ENCODE measurements around the gene HIVEP3.

Gene HIVEP3

GRCh38 chr1:41504114-41505035, 414.3 kb downstream of the HIVEP3 start:
- peak; percentile 87 to 95 for DNase-seq

DNA sequence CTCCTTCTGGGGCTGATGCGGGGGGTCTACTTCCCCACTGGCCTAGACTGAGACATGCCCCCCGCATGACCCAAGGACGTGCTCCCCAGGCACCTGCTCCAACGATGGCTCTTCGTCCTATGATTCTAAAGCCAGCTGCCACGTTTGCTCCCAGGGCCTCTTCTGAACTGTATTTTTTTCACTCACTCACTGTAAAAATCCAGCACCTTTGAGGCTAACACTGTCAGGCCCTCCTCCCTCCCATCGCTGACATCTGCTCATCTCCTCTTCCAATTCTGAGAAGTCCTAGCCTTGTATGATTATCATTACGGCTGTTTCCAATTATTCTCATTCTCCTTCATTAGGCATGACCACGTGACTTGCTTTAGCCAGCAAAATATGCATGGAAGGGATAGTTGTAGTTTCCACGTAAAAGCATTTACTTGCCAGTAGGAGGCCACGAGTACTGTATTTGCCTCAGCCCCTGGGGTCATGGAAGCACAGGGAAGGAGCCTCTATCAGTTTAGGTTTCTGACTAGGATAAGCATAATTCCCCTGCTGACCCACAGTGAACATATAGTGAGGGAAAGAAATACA, 415.1 kb downstream of the HIVEP3 start:
- DNase-seq = peak; percentile 87 to 95

GRCh38 chr1:41502912-41503311, 415.8 kb downstream of the HIVEP3 start:
- DNase-seq = no peak

DNA sequence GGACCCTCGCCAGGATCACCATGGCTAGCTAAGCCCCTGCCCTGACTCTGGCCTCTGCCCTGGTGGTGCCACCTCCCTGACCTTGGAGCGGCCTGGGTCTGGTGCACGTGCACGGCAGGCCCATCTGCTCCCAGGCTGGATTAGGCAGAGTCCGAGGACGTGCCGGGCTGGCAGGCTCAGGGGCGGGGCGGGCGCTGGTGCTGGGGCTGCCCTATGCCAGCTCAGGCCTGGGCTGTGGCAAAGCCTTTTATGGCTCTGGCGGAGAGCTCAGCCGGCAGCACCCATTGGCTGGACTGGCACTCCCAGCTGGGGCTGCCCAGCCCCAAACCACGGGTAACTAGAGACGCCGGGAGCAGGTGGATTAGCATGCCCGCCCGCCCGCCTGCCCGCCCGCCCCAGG, 417.1 kb downstream of the HIVEP3 start:
- peak; percentile 75 to 92 for DNase-seq

GRCh38 chr1:41500781-41501518, 417.8 kb downstream of the HIVEP3 start:
- peak; percentile 60 to 81 for DNase-seq

- DNase-seq = no peak
These were observed 418.3 kb downstream of the HIVEP3 start for GRCh38 chr1:41500378-41500777.

DNA sequence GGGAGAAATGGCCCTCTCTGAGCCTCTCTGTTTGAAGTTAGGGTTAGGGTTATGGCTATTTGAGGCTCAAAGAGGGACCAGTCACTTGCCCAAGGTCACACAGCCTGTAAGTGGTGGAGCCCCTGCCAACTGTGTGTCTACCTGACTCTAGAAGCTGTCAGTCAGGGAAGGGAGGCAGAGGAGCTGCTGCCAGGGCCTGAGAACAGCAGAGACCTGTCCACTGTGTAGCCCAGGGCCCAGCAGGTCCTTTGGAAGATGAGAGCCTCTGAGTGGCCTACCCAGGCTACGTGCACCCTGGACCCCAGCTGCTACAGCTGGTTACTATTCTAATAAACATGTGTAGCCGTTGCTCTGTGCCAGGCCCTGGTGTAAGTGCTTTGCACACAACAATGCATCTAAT, 419.1 kb downstream of the HIVEP3 start:
- peak in 1 of 2 experiments; percentile 69 for DNase-seq

DNA sequence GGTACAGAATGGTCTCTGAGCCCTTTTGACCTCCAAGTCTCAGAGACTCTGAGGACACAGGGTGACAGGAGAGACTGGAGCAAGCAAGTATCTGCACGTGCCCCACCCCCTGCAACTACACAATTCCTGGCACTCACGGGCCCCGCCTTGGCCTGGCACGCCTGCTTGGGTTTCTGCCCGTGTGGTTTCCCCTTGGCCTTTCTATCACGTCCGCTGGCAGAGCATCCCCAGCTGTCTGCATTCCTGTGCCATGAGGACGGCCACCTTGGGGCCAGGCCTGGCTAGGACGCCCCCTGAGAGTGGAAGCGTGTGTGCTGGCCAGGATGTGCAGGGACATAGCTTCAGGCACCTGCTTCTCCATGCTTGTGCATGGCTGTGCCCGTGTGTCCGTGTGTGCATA, 419.9 kb downstream of the HIVEP3 start:
- DNase-seq = no peak

DNA sequence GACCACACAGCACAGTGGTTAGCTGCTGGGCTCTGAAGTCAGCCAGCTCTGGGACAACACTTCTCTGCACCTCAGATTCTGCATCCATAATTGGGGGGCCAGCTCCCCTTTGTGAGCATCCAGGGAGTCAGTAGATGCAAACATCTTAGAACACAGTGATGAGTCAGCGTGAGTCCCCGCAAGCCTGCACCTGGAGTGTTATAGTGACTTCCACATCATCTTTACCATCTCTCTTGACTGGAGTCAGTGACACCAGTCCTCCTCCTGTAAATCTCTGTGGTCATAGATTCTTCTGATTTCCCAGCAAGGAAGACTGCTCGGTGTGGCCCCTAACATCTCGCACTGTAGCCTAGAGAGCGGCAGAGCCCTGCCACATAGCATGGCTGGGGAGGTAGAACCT, 420.3 kb downstream of the HIVEP3 start:
- no peak for DNase-seq

GRCh38 chr1:41497461-41498030, 421.2 kb downstream of the HIVEP3 start:
- no peak for DNase-seq

DNA sequence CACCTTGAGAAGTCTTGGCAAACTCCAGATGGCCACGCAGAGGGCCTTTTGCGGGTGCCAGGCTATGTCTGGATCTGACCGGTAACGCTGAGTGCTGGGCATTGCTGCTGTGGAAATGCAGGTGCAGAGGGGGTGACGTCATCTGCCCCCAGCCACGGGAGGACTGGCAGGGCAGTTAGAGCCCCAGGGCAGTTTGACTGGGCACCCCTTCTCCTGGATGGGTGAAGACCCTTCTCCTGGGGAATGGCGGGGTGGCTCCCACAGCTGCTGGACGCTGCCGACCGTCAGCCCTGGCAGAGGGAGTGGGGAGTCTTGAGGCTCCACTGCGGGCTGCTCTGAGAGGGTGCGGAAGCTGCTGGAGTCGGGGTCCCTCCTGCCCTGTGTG, 421.7 kb downstream of the HIVEP3 start:
- DNase-seq = no peak

GRCh38 chr1:41496080-41497055, 422.4 kb downstream of the HIVEP3 start:
- DNase-seq = no peak

- peak; percentile 29 to 82 for DNase-seq
These were observed 423.3 kb downstream of the HIVEP3 start for GRCh38 chr1:41495210-41495948.

- DNase-seq = no peak
These were observed 424.1 kb downstream of the HIVEP3 start for GRCh38 chr1:41494351-41495209.

DNA sequence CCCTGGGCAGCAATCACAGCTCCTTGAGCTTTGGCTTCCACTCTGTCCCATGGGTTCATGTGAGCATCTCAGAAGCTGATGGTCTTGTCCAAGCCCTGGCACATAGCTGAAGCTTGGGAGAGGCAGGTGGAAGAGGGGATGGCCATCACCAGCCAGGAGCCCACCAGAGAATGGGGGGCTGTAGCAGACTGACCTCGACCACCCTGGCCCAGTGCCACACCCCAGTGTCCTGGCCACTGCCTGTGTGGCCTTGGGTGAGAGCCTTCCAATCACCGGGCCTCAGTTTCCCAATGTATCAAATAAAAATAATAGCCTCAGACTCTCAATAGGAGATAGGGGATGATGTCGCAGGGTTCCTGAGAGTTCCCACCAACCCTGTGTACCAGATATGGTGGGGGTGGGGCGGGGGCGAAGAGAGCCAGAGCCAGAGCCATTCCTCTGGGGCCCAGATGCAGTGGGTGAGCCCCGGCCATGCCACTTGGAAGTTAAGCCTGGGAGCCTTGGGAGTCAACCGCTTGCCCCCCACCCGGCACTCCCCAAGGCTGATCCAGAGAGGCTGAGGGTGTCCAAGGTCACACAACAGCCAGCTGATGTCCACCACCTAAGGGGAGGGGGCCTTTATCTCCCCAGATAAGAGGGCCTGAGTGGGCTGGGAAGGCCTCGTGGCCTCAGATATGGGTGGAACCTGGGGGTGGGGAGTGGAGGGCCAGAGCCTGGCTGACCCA, 424.9 kb downstream of the HIVEP3 start:
- no peak for DNase-seq

DNA sequence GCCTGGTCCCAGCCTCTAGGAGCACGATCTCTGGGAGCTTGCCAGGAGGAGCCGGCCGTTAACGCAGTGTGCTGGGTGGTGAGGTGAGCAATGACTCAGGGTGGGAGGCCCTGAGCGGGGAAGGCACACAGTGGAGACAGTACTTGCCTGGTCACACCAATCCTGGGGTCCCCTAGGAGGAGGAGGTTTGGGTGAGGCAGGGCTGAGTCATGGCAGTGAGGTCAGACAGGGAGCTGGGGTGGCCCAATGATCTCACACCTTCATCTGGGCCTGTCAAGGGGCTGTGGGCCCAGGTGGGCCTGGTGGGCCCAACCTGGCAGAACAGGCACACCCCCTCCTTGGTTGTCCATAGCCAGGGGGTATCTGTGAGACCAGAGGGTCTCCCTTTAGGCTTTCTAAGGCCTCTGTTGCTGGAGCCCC, 425.6 kb downstream of the HIVEP3 start:
- no peak for DNase-seq

DNA sequence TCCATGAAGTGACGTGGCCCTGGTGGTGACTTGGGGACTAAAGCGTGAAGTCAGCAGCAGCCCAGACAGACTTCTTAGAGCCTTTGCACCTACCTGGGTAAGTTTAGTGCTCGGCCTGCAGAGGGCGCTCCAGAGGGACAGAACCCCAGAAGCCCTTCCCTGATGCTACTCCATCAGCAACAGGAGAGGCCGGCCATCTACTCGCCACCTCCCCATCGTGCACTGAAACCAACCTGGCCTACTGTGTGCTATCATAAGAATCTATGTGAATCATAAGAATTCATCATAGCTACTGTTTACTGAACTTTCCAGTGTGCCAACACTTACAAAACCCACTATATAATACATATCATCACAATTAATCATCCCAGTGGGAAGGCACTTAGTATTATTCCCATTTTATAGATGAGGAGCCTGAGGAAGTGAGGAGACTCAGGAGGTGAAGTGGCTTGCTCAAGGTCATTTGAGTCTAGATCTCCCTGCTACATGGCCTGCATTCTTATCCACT, 426.3 kb downstream of the HIVEP3 start:
- DNase-seq = no peak

- no peak for DNase-seq
These were observed 427.8 kb downstream of the HIVEP3 start for GRCh38 chr1:41490911-41491310.

DNA sequence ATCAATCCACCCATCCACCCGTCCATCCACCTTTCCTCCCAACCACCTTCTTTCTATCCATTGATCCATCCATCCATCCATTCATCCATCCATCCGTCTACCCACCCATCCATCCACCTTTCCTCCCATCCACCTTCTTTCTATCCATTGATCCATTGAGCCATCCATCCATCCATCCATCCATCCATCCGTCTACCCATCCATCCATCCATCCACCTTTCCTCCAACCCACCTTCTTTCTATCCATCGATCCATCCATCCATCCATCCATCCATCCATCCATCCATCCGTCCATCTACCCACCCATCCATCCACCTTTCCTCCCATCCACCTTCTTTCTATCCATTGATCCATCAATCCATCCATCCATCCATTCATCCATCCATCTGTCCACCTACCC, 429.2 kb downstream of the HIVEP3 start:
- DNase-seq = no peak

Measured in NCI-H524 (cell line).